SH-SY5Y (cell line): ENCODE results near the gene NOL11.

Experiments
- GATA2 ChIP-seq: IDR thresholded peaks from 2 replicates; pipeline ENCODE4 v1.6.1; 2011; ENCODE audit warnings: mild to moderate bottlenecking, low read depth, low read length
- GATA3 ChIP-seq: IDR thresholded peaks from 2 replicates; pipeline ENCODE4 v1.6.1; 2011; ENCODE audit warnings: low read depth, mild to moderate bottlenecking, low read length, moderate library complexity

GRCh38 chr17:67672592-67673335 lies 45.0 kb upstream of the NOL11 start:
- no peak for TF ChIP-seq GATA2
- no peak for TF ChIP-seq GATA3
